ENCODE measurements around the gene PKP2.

Gene PKP2

GRCh38 chr12:32753605-32754004, 143.0 kb downstream of the PKP2 start:
- 89% methylated on average over 3 of the region's 4 CpGs for WGBS (ENCODE audit: insufficient coverage)
- no peaks in the 10 kb centered on the region for H3K27me3 ChIP-seq (replicated peaks in 2 of 5; ENCODE audit: control insufficient read depth in 4 of 5, insufficient read depth in 5 of 5, low read length in 4 of 5)
- H3K4me1 ChIP-seq (ENCODE audit: control extremely low read depth in 1 of 4, control insufficient read depth in 4 of 4, insufficient read depth in 4 of 4, low read length in 3 of 4) = peaks cover 12 to 21% (median 14%) of the 10 kb centered on the region in 4 experiments
- peak overlapping the region in 1 of 2 experiments; percentile 89 for H3K27ac ChIP-seq (ENCODE audit: insufficient read depth in 1 of 2, low read depth in 1 of 2, low read length in 2 of 2, poor library complexity in 1 of 2, severe bottlenecking in 2 of 2)
- POLR2A ChIA-PET = no interaction called here
- H3K36me3 ChIP-seq (ENCODE audit: control insufficient read depth in 4 of 4, insufficient read depth in 4 of 4, low read length in 3 of 4) = peaks cover 10 to 38% (median 25%) of the 10 kb centered on the region in 4 experiments
- no peaks in the 10 kb centered on the region for H3K9me3 ChIP-seq (ENCODE audit: control extremely low read depth in 1 of 5, control insufficient read depth in 4 of 5, insufficient read depth in 2 of 5, low read depth in 1 of 5, low read length in 4 of 5)
- CTCF ChIA-PET = interaction anchor here (1.2 kb wide), 1 partner anchor 389 kb away, joined by 3 read pairs; no protein-coding TSS in a partner anchor
- H3K4me3 ChIP-seq (ENCODE audit: control insufficient read depth in 1 of 7, extremely low read depth in 1 of 7, insufficient read depth in 4 of 7, low read depth in 2 of 7, low read length in 6 of 7) = peak overlapping the region in 2 of 7 experiments; percentile 95 to 98
- no peak for DNase-seq

- Histone ChIP-seq H3K4me3 (ENCODE audit: control insufficient read depth in 1 of 7, extremely low read depth in 1 of 7, insufficient read depth in 4 of 7, low read depth in 2 of 7, low read length in 6 of 7) (no peak overlapping the region), H3K9me3 (ENCODE audit: control extremely low read depth in 1 of 5, control insufficient read depth in 4 of 5, insufficient read depth in 2 of 5, low read depth in 1 of 5, low read length in 4 of 5) (no peaks in the 10 kb centered on the region), H3K36me3 (ENCODE audit: control insufficient read depth in 4 of 4, insufficient read depth in 4 of 4, low read length in 3 of 4) (peaks cover 18 to 85% (median 54%) of the 10 kb centered on the region in 4 experiments), H3K27ac (ENCODE audit: insufficient read depth in 1 of 2, low read depth in 1 of 2, low read length in 2 of 2, poor library complexity in 1 of 2, severe bottlenecking in 2 of 2) (no peak overlapping the region), H3K27me3 (replicated peaks in 2 of 5; ENCODE audit: control insufficient read depth in 4 of 5, insufficient read depth in 5 of 5, low read length in 4 of 5) (no peaks in the 10 kb centered on the region), H3K4me1 (ENCODE audit: control extremely low read depth in 1 of 4, control insufficient read depth in 4 of 4, insufficient read depth in 4 of 4, low read length in 3 of 4) (no peaks in the 10 kb centered on the region)
- ChIA-PET CTCF (no interaction called here), POLR2A (no interaction called here)
- no peak for DNase-seq
- WGBS (ENCODE audit: insufficient coverage) = no CpG with 5 or more reads among the region's 2 CpGs
Measured at GRCh38 chr12:32743264-32743663, 153.3 kb downstream of the PKP2 start.

GRCh38 chr12:32742133-32742532, 154.4 kb downstream of the PKP2 start:
- POLR2A ChIA-PET = no interaction called here
- no peak for DNase-seq
- no peak overlapping the region for H3K4me3 ChIP-seq (ENCODE audit: control insufficient read depth in 1 of 7, extremely low read depth in 1 of 7, insufficient read depth in 4 of 7, low read depth in 2 of 7, low read length in 6 of 7)
- no peak overlapping the region for H3K27ac ChIP-seq (ENCODE audit: insufficient read depth in 1 of 2, low read depth in 1 of 2, low read length in 2 of 2, poor library complexity in 1 of 2, severe bottlenecking in 2 of 2)
- H3K36me3 ChIP-seq (ENCODE audit: control insufficient read depth in 4 of 4, insufficient read depth in 4 of 4, low read length in 3 of 4) = peaks cover 18 to 83% (median 50%) of the 10 kb centered on the region in 4 experiments
- no peaks in the 10 kb centered on the region for H3K27me3 ChIP-seq (replicated peaks in 2 of 5; ENCODE audit: control insufficient read depth in 4 of 5, insufficient read depth in 5 of 5, low read length in 4 of 5)
- no peaks in the 10 kb centered on the region for H3K9me3 ChIP-seq (ENCODE audit: control extremely low read depth in 1 of 5, control insufficient read depth in 4 of 5, insufficient read depth in 2 of 5, low read depth in 1 of 5, low read length in 4 of 5)
- H3K4me1 ChIP-seq (ENCODE audit: control extremely low read depth in 1 of 4, control insufficient read depth in 4 of 4, insufficient read depth in 4 of 4, low read length in 3 of 4) = no peaks in the 10 kb centered on the region
- 97% methylated on average over 9 of the region's 10 CpGs for WGBS (ENCODE audit: insufficient coverage)
- CTCF ChIA-PET = interaction anchor here (0.6 to 1.8 kb wide), 3 partner anchors 8 to 63 kb away, joined by 3 to 5 read pairs (median 4); partner anchors contain the start of genes DNM1L and YARS2
